Measurements from ENCODE around the gene BCAS3. TPM values are rescaled to one million over a fixed set of nuclear protein-coding genes. Genes with fewer than 3 reads are reported as not detected.

The BCAS3 gene
- total RNA-seq, 1 experiment from 2014 or later, result 26.3 TPM

- no peak for TF ChIP-seq FOSL1 (IDR thresholded peaks at IDR 0.05; ENCODE audit: low read depth)
- TF ChIP-seq CBX3 (IDR thresholded peaks at IDR 0.05; ENCODE audit: low read depth), result no peak
- TF ChIP-seq ZFX (IDR thresholded peaks at IDR 0.05), result no peak
- TF ChIP-seq RAD21 (IDR thresholded peaks at IDR 0.05; ENCODE audit: low read depth), result no peak
- TF ChIP-seq SRF (IDR thresholded peaks at IDR 0.05; ENCODE audit: low read depth), result no peak
- Histone ChIP-seq H3K27ac (ENCODE audit: low read depth, low read length) (peak overlapping the region; percentile 71), H2AFZ (ENCODE audit: low read depth, low read length, poor library complexity, severe bottlenecking) (no peak overlapping the region), H3K9me3 (ENCODE audit: control insufficient read depth in 1 of 2, insufficient read depth in 1 of 2, low read depth in 1 of 2, low read length in 2 of 2) (no peaks in the 10 kb centered on the region), H3K9me2 (ENCODE audit: insufficient read depth) (no peaks in the 10 kb centered on the region), H3K4me1 (ENCODE audit: control insufficient read depth in 1 of 2, insufficient read depth in 2 of 2, low read length in 2 of 2) (peaks cover 48 to 56% of the 10 kb centered on the region in 2 experiments), H3K27me3 (ENCODE audit: insufficient read depth, low read length) (no peaks in the 10 kb centered on the region), H3K36me3 (ENCODE audit: control insufficient read depth in 1 of 2, insufficient read depth in 2 of 2, low read length in 2 of 2) (no peaks in the 10 kb centered on the region), H4K20me1 (ENCODE audit: insufficient read depth) (no peaks in the 10 kb centered on the region), H3K4me3 (replicated peaks in 1 of 2; ENCODE audit: low read depth in 1 of 2, low read length in 2 of 2) (no peak overlapping the region), H3K79me2 (ENCODE audit: insufficient read depth, low read length) (no peaks in the 10 kb centered on the region), H3K4me2 (ENCODE audit: low read length) (0 out of 2 replicates have a peak overlapping the region, but pooled peaks have one; percentile 62), H3K9ac (ENCODE audit: low read length) (peak overlapping the region; percentile 4; the same call in 1 of the 2 replicates)
- CTCF ChIA-PET, result interaction anchor here (1.0 to 5.0 kb wide), 6 partner anchors 9 to 694 kb away, joined by 3 to 28 read pairs (median 8); no protein-coding TSS in a partner anchor
- intact Hi-C loops (cut with micrococcal nuclease), result no loop called here
- POLR2A ChIA-PET, result interaction anchor here (0.5 kb wide), 1 partner anchor 123 kb away, joined by 4 read pairs; no protein-coding TSS in a partner anchor
- RAD21 ChIA-PET (ENCODE audit: low non-redundant PET in 1 of 2, low total read pairs in 2 of 2, uncharacterized antibody in 2 of 2, unreplicated experiment in 2 of 2), result no interaction called here
- no TSS peak for BruUV-seq (replicated peaks)
- no peak for ATAC-seq
- DNase-seq (ENCODE audit: low read depth, low spot score), result no peak
Observed at GRCh38 chr17:61415374-61416210, 737.9 kb downstream of the BCAS3 start.

DNA sequence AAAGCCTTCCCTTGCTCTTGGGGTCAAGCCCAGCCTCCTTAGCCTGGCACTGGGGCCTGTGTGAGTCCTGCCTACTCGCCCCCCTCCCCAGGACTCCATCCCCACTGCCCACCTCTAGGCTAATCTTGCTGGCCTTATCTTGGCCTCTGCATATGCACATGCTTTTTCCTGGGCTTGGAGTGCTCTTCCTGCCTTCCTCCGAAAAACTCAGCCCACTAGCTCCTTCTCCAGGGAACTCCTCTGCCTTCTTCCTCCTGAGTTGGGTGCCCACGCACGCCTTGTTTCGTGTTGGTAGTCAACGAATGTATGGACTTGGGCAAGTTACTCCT is 738.5 kb downstream of the BCAS3 start:
- no peaks in the 10 kb centered on the region for H3K27me3 ChIP-seq (ENCODE audit: insufficient read depth, low read length)
- H3K9me2 ChIP-seq (ENCODE audit: insufficient read depth), result no peaks in the 10 kb centered on the region
- intact Hi-C loops (cut with micrococcal nuclease), result no loop called here
- peak overlapping the region; percentile 28 for H3K9ac ChIP-seq (ENCODE audit: low read length)
- ChIA-PET CTCF (interaction anchor here (1.0 to 5.0 kb wide), 6 partner anchors 9 to 693 kb away, joined by 3 to 28 read pairs (median 8); no protein-coding TSS in a partner anchor), RAD21 (ENCODE audit: low non-redundant PET in 1 of 2, low total read pairs in 2 of 2, uncharacterized antibody in 2 of 2, unreplicated experiment in 2 of 2) (no interaction called here), POLR2A (interaction anchor here (0.5 kb wide), 1 partner anchor 122 kb away, joined by 4 read pairs; no protein-coding TSS in a partner anchor)
- 0 out of 4 replicates have a peak overlapping the region, but pooled peaks of 1 of the 2 experiments have one; percentile 20 for H3K4me3 ChIP-seq (replicated peaks in 1 of 2; ENCODE audit: low read depth in 1 of 2, low read length in 2 of 2)
- peak overlapping the region; percentile 62 for H3K4me2 ChIP-seq (ENCODE audit: low read length)
- peaks cover 48 to 54% of the 10 kb centered on the region in 2 experiments for H3K4me1 ChIP-seq (ENCODE audit: control insufficient read depth in 1 of 2, insufficient read depth in 2 of 2, low read length in 2 of 2)
- H3K27ac ChIP-seq (ENCODE audit: low read depth, low read length), result peak overlapping the region; percentile 71
- H3K9me3 ChIP-seq (ENCODE audit: control insufficient read depth in 1 of 2, insufficient read depth in 1 of 2, low read depth in 1 of 2, low read length in 2 of 2), result no peaks in the 10 kb centered on the region
- H4K20me1 ChIP-seq (ENCODE audit: insufficient read depth), result no peaks in the 10 kb centered on the region
- no peaks in the 10 kb centered on the region for H3K36me3 ChIP-seq (ENCODE audit: control insufficient read depth in 1 of 2, insufficient read depth in 2 of 2, low read length in 2 of 2)
- BruUV-seq (replicated peaks), result no TSS peak
- DNase-seq (ENCODE audit: low read depth, low spot score) (no peak), ATAC-seq (no peak)
- H2AFZ ChIP-seq (ENCODE audit: low read depth, low read length, poor library complexity, severe bottlenecking), result peak overlapping the region; percentile 81
- TF ChIP-seq EZH2phosphoT487 (IDR thresholded peaks at IDR 0.05; ENCODE audit: borderline replicate concordance), result no peak
- no peak for TF ChIP-seq JUND (IDR thresholded peaks at IDR 0.05)
- TF ChIP-seq, protein P1, sequence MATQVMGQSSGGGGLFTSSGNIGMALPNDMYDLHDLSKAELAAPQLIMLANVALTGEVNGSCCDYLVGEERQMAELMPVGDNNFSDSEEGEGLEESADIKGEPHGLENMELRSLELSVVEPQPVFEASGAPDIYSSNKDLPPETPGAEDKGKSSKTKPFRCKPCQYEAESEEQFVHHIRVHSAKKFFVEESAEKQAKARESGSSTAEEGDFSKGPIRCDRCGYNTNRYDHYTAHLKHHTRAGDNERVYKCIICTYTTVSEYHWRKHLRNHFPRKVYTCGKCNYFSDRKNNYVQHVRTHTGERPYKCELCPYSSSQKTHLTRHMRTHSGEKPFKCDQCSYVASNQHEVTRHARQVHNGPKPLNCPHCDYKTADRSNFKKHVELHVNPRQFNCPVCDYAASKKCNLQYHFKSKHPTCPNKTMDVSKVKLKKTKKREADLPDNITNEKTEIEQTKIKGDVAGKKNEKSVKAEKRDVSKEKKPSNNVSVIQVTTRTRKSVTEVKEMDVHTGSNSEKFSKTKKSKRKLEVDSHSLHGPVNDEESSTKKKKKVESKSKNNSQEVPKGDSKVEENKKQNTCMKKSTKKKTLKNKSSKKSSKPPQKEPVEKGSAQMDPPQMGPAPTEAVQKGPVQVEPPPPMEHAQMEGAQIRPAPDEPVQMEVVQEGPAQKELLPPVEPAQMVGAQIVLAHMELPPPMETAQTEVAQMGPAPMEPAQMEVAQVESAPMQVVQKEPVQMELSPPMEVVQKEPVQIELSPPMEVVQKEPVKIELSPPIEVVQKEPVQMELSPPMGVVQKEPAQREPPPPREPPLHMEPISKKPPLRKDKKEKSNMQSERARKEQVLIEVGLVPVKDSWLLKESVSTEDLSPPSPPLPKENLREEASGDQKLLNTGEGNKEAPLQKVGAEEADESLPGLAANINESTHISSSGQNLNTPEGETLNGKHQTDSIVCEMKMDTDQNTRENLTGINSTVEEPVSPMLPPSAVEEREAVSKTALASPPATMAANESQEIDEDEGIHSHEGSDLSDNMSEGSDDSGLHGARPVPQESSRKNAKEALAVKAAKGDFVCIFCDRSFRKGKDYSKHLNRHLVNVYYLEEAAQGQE (IDR thresholded peaks at IDR 0.05; ENCODE audit: low read depth), result no peak
- no peak for TF ChIP-seq EZH2 (IDR thresholded peaks at IDR 0.05)
- TF ChIP-seq ELF1 (IDR thresholded peaks at IDR 0.05; ENCODE audit: borderline replicate concordance, low read depth), result no peak
- H3K79me2 ChIP-seq (ENCODE audit: insufficient read depth, low read length), result no peaks in the 10 kb centered on the region

All from HCT116 (cell line).